Vagina (tissue), 2 donors: ENCODE data around the gene PTGR1. TPM values are rescaled to one million over a fixed set of nuclear protein-coding genes. Genes with fewer than 3 reads are reported as not detected.

Experiments
- DNase-seq, 2 donors: peaks; one replicate each; pipeline ENCODE4 v3.0.0-alpha.2; 2017; ENCODE audit errors: extremely low spot score in 2 of 2
- H3K27ac ChIP-seq: fragments of 200-600 bp; sonication (generic); one replicate; pipeline ENCODE4 v1.5.1; 2019
- H3K27me3 ChIP-seq: fragments of 200-600 bp; sonication (generic); one replicate; pipeline ENCODE4 v1.5.1; 2019
- H3K36me3 ChIP-seq, 2 donors: fragments of 200-600 bp; sonication (generic); one replicate each; pipeline ENCODE4 v1.5.1; 2017 to 2019
- H3K4me1 ChIP-seq: fragments of 200-600 bp; sonication (generic); one replicate; pipeline ENCODE4 v1.5.1; 2019
- H3K4me3 ChIP-seq, 2 donors: fragments of 200-600 bp; sonication (generic); 1 replicate in 1 of 2; 2 replicates in 1 of 2; pipeline ENCODE4 v1.5.1; 2016 to 2019
- H3K9me3 ChIP-seq: fragments of 200-600 bp; sonication (generic); one replicate; pipeline ENCODE4 v1.5.1; 2019
- CTCF ChIP-seq, 3 experiments: fragments of 450-650 bp in 2 of 3; fragments of 200-600 bp in 1 of 3; sonication (generic) in 1 of 3; IDR thresholded peaks; one replicate each; pipeline ENCODE4 v1.5.1; 2017 to 2019; ENCODE audit warnings: antibody characterized with exemption in 3 of 3, mild to moderate bottlenecking in 2 of 3, moderate library complexity in 2 of 3
- POLR2A ChIP-seq, 2 donors: fragments of 450-650 bp; IDR thresholded peaks; one replicate each; pipeline ENCODE4 v1.6.1; 2017; ENCODE audit warnings: antibody characterized with exemption in 2 of 2, mild to moderate bottlenecking in 2 of 2, moderate library complexity in 2 of 2
- POLR2AphosphoS5 ChIP-seq, 2 donors: sonication (generic); formaldehyde crosslinking; IDR thresholded peaks; one replicate each; pipeline ENCODE4 v1.9.0; 2017; ENCODE audit warnings: antibody characterized with exemption in 2 of 2, mild to moderate bottlenecking in 2 of 2, low read depth in 1 of 2; ENCODE audit not compliant: insufficient read depth in 1 of 2
- intact Hi-C: fragments of 100-400 bp; cut with DNase I; formaldehyde crosslinking; loops from one replicate; pipeline ENCODE4 v1.15.1; 2023
- total RNA-seq: library from RNA; depleted of rRNA; stranded (reverse); fragments of >200 nt; gene quantifications from one replicate; pipeline ENCODE4 v1.2.3, GENCODE V29; 2016

PTGR1 gene
- total RNA-seq, 1 donor from 2014 or later, result 40.3 TPM

- no peaks in the 10 kb centered on the region for H3K27me3 ChIP-seq
- no peak overlapping the region for H3K27ac ChIP-seq
- H3K4me1 ChIP-seq, result no peaks in the 10 kb centered on the region
- intact Hi-C loops, result no loop called here
- no peaks in the 10 kb centered on the region for H3K36me3 ChIP-seq
- no peak for DNase-seq
- H3K9me3 ChIP-seq, result no peaks in the 10 kb centered on the region
- TF ChIP-seq CTCF (IDR thresholded peaks at IDR 0.05) (no peak), POLR2A (IDR thresholded peaks at IDR 0.05) (no peak), POLR2AphosphoS5 (IDR thresholded peaks at IDR 0.05; ENCODE audit: insufficient read depth in 1 of 2, low read depth in 1 of 2) (no peak)
- no peak overlapping the region for H3K4me3 ChIP-seq
These were observed 3.6 kb upstream of the PTGR1 start for GRCh38 chr9:111603041-111603440.

GRCh38 chr9:111601237-111602018 lies 2.0 kb upstream of the PTGR1 start:
- intact Hi-C loops, result no loop called here
- DNase-seq, result no peak
- Histone ChIP-seq H3K27ac (no peak overlapping the region), H3K27me3 (no peaks in the 10 kb centered on the region), H3K36me3 (peaks cover 0 to under 1% of the 10 kb centered on the region in 2 donors), H3K9me3 (no peaks in the 10 kb centered on the region), H3K4me1 (no peaks in the 10 kb centered on the region), H3K4me3 (no peak overlapping the region)
- TF ChIP-seq POLR2AphosphoS5 (IDR thresholded peaks at IDR 0.05; ENCODE audit: insufficient read depth in 1 of 2, low read depth in 1 of 2) (peak in 1 of 2 donors; percentile 23), POLR2A (IDR thresholded peaks at IDR 0.05) (no peak)

GRCh38 chr9:111599955-111600343 lies 502 bp upstream of the PTGR1 start:
- no peaks in the 10 kb centered on the region for H3K9me3 ChIP-seq
- intact Hi-C loops, result no loop called here
- peak overlapping the region; percentile 74 to 86 for H3K4me3 ChIP-seq
- peaks cover 0 to 9% of the 10 kb centered on the region in 2 donors for H3K36me3 ChIP-seq
- no peaks in the 10 kb centered on the region for H3K27me3 ChIP-seq
- DNase-seq, result no peak
- H3K4me1 ChIP-seq, result no peaks in the 10 kb centered on the region
- TF ChIP-seq CTCF (IDR thresholded peaks at IDR 0.05) (no peak), POLR2AphosphoS5 (IDR thresholded peaks at IDR 0.05; ENCODE audit: insufficient read depth in 1 of 2, low read depth in 1 of 2) (no peak), POLR2A (IDR thresholded peaks at IDR 0.05) (no peak)
- H3K27ac ChIP-seq, result peak overlapping the region; percentile 84

- peak in 1 of 2 donors; percentile 88 for DNase-seq
- intact Hi-C loops, result no loop called here
- no peaks in the 10 kb centered on the region for H3K4me1 ChIP-seq
- H3K36me3 ChIP-seq, result peaks cover 0 to 9% of the 10 kb centered on the region in 2 donors
- H3K27ac ChIP-seq, result peak overlapping the region; percentile 84
- H3K4me3 ChIP-seq, result peak overlapping the region; percentile 74 to 86
- H3K27me3 ChIP-seq, result no peaks in the 10 kb centered on the region
- no peak for TF ChIP-seq POLR2A (IDR thresholded peaks at IDR 0.05)
- TF ChIP-seq CTCF (IDR thresholded peaks at IDR 0.05), result no peak
- no peak for TF ChIP-seq POLR2AphosphoS5 (IDR thresholded peaks at IDR 0.05; ENCODE audit: insufficient read depth in 1 of 2, low read depth in 1 of 2)
- no peaks in the 10 kb centered on the region for H3K9me3 ChIP-seq
These were observed 735 bp downstream of the PTGR1 start for GRCh38 chr9:111598733-111599091.

- H3K9me3 ChIP-seq, result no peaks in the 10 kb centered on the region
- peak overlapping the region; percentile 84 for H3K27ac ChIP-seq
- peak overlapping the region; percentile 74 to 86 for H3K4me3 ChIP-seq
- peaks cover 0 to 9% of the 10 kb centered on the region in 2 donors for H3K36me3 ChIP-seq
- DNase-seq, result peak in 1 of 2 donors; percentile 91
- TF ChIP-seq CTCF (IDR thresholded peaks at IDR 0.05) (peak; percentile 26 to 80 (median 28)), POLR2AphosphoS5 (IDR thresholded peaks at IDR 0.05; ENCODE audit: insufficient read depth in 1 of 2, low read depth in 1 of 2) (peak in 1 of 2 donors; percentile 75), POLR2A (IDR thresholded peaks at IDR 0.05) (no peak)
- H3K27me3 ChIP-seq, result no peaks in the 10 kb centered on the region
- intact Hi-C loops, result no loop called here
- no peaks in the 10 kb centered on the region for H3K4me1 ChIP-seq
These were observed 1.4 kb downstream of the PTGR1 start for GRCh38 chr9:111597852-111598732.
